Calu3 (cell line): ENCODE data around the gene RNU6-9. TPM values are rescaled to one million over a fixed set of nuclear protein-coding genes. Genes with fewer than 3 reads are reported as not detected.

Experiments used
- BruUV-seq: library from RNA; stranded (reverse); fragments of 400-500 nt; replicated peaks from 2 replicates; lab custom pipeline; 2021; lab: Mats Ljungman, UMichigan
- CTCF ChIA-PET: fragments of 300-600 bp; sonication (Branson Sonifier 250); formaldehyde crosslinking; loops from one replicate; lab custom pipeline; 2022; ENCODE audit warnings: antibody characterized with exemption; lab: Charles Lee
- DNase-seq: peaks from one replicate; pipeline ENCODE4 v3.0.0; 2022
- H3K27ac Mint-ChIP-seq: one replicate; pipeline ENCODE4 v1.8.0; 2022; ENCODE audit warnings: mixed read lengths; ENCODE audit not compliant: unreplicated experiment
- H3K27me3 Mint-ChIP-seq: one replicate; pipeline ENCODE4 v1.8.0; 2022; ENCODE audit warnings: mixed read lengths; ENCODE audit not compliant: unreplicated experiment
- H3K36me3 Mint-ChIP-seq: one replicate; pipeline ENCODE4 v1.8.0; 2022; ENCODE audit warnings: mild to moderate bottlenecking, moderate library complexity, mixed read lengths; ENCODE audit not compliant: insufficient read depth, unreplicated experiment
- H3K4me1 Mint-ChIP-seq: one replicate; pipeline ENCODE4 v1.8.0; 2022; ENCODE audit warnings: mild to moderate bottlenecking, low read depth, mixed read lengths; ENCODE audit not compliant: unreplicated experiment
- H3K4me3 Mint-ChIP-seq: one replicate; pipeline ENCODE4 v1.8.0; 2022; ENCODE audit warnings: mild to moderate bottlenecking, low read depth, moderate library complexity, mixed read lengths; ENCODE audit not compliant: unreplicated experiment
- H3K9me3 Mint-ChIP-seq: one replicate; pipeline ENCODE4 v1.8.0; 2022; ENCODE audit warnings: low read depth, mixed read lengths; ENCODE audit not compliant: unreplicated experiment
- CTCF ChIP-seq: fragments of 200-600 bp; IDR thresholded peaks from one replicate; pipeline ENCODE4 v1.8.0; 2022; ENCODE audit warnings: antibody characterized with exemption; ENCODE audit not compliant: unreplicated experiment
- intact Hi-C: fragments of 100-400 bp; cut with micrococcal nuclease; formaldehyde crosslinking; loops from one replicate; pipeline ENCODE4 v1.10.0; 2022; ENCODE audit not compliant: unreplicated experiment
- total RNA-seq: library from RNA; stranded (reverse); gene quantifications from 2 replicates; pipeline ENCODE4 v1.2.3, GENCODE V29; 2022

The RNU6-9 gene
- total RNA-seq, 1 experiment from 2014 or later = not detected

GRCh38 chr19:920051-920864 is 27.0 kb downstream of the RNU6-9 start:
- Mint-ChIP-seq H3K27me3 (peaks cover 20% of the 10 kb centered on the region), H3K4me3 (no peak overlapping the region), H3K9me3 (no peaks in the 10 kb centered on the region), H3K4me1 (no peaks in the 10 kb centered on the region), H3K27ac (no peak overlapping the region), H3K36me3 (peaks cover 2% of the 10 kb centered on the region)
- no TSS peak for BruUV-seq
- intact Hi-C loops = loop anchor here (2.0 to 5.0 kb wide), 2 partner anchors 63 to 148 kb away; no protein-coding TSS in a partner anchor
- CTCF ChIA-PET = no interaction called here
- TF ChIP-seq CTCF = no peak
- DNase-seq = peak; percentile 46

- peak overlapping the region; percentile 53 for H3K4me3 Mint-ChIP-seq
- no peak for DNase-seq
- no peak overlapping the region for H3K27ac Mint-ChIP-seq
- intact Hi-C loops = loop anchor here (5.0 kb wide), 1 partner anchor 152 kb away; no protein-coding TSS in a partner anchor
- peaks cover 8% of the 10 kb centered on the region for H3K36me3 Mint-ChIP-seq
- H3K27me3 Mint-ChIP-seq = peaks cover 11% of the 10 kb centered on the region
- TF ChIP-seq CTCF = no peak
- H3K4me1 Mint-ChIP-seq = no peaks in the 10 kb centered on the region
- CTCF ChIA-PET = interaction anchor here (1.5 kb wide), 1 partner anchor 60 kb away, joined by 6 read pairs; the partner anchor contains the start of gene WDR18
- no peaks in the 10 kb centered on the region for H3K9me3 Mint-ChIP-seq
- no TSS peak for BruUV-seq
Measured at GRCh38 chr19:924553-925086, 31.3 kb downstream of the RNU6-9 start.

GRCh38 chr19:925087-925525 is 31.8 kb downstream of the RNU6-9 start:
- H3K4me1 Mint-ChIP-seq = no peaks in the 10 kb centered on the region
- H3K9me3 Mint-ChIP-seq = no peaks in the 10 kb centered on the region
- H3K4me3 Mint-ChIP-seq = peak overlapping the region; percentile 53
- intact Hi-C loops = no loop called here
- TF ChIP-seq CTCF = no peak
- CTCF ChIA-PET = no interaction called here
- no TSS peak for BruUV-seq
- DNase-seq = no peak
- no peak overlapping the region for H3K27ac Mint-ChIP-seq
- H3K27me3 Mint-ChIP-seq = peaks cover 11% of the 10 kb centered on the region
- peaks cover 8% of the 10 kb centered on the region for H3K36me3 Mint-ChIP-seq

GRCh38 chr19:925526-926322 is 32.4 kb downstream of the RNU6-9 start, which contains the start of gene ARID3A:
Gene ARID3A, plus strand, starts transcription at chr19:926035. Its CDS starts 3,494 bp downstream, at chr19:929529.
- peak; percentile 60 for DNase-seq
- CTCF ChIA-PET = no interaction called here

More at GRCh38 chr19:925526-926322, 32.4 kb downstream of the RNU6-9 start, which contains the start of gene ARID3A:
- peak within 1 kb of the TSS; percentile 53 for H3K4me3 Mint-ChIP-seq
- no peaks in the 10 kb centered on the region for H3K9me3 Mint-ChIP-seq
- H3K27ac Mint-ChIP-seq = no peak within 1 kb of the TSS
- no peaks in the 10 kb centered on the region for H3K4me1 Mint-ChIP-seq
- intact Hi-C loops = no loop called here
- H3K27me3 Mint-ChIP-seq = peaks cover 11% of the 10 kb centered on the region
- no peak for TF ChIP-seq CTCF
- no TSS peak for BruUV-seq
- H3K36me3 Mint-ChIP-seq = peaks cover 8% of the 10 kb centered on the region
